GM12892 (cell line): Measurements from ENCODE around the gene GNA12.
"Not testable (repeated sequence)": the region's sequence is repeated elsewhere in the genome, so short reads cannot be mapped to it uniquely, and the experiment has no call there.

Source experiments
- DNase-seq: peaks from one replicate; pipeline ENCODE4 v3.0.0; 2011; ENCODE audit not compliant: insufficient read length
- FAIRE-seq: peaks from 2 replicates; lab custom pipeline; 2011; peaks lifted over from hg19 to GRCh38; lab: Jason Lieb, UNC
- POLR2A ChIP-seq: IDR thresholded peaks from 2 replicates; pipeline ENCODE4 v1.6.1; 2011; ENCODE audit warnings: low read depth, low read length, control low read depth
- POLR2AphosphoS5 ChIP-seq: IDR thresholded peaks from 2 replicates; pipeline ENCODE4 v1.6.1; 2011; ENCODE audit warnings: low read depth, low read length, control low read depth
- TAF1 ChIP-seq: IDR thresholded peaks from 2 replicates; pipeline ENCODE4 v1.6.1; 2011; ENCODE audit warnings: low read depth, mild to moderate bottlenecking, control low read depth, low read length, borderline replicate concordance

Gene GNA12

GRCh38 chr7:2863461-2864066 lies 19.5 kb upstream of the GNA12 start:
- FAIRE-seq (peak; percentile 95), DNase-seq (peak; percentile 68)
- TF ChIP-seq TAF1 (peak; percentile 86), POLR2AphosphoS5 (peak; percentile 94), POLR2A (peak; percentile 96)

- TF ChIP-seq POLR2AphosphoS5 (no peak), TAF1 (no peak), POLR2A (no peak)
- FAIRE-seq (no peak), DNase-seq (peak; percentile 12)
These were observed 18.8 kb upstream of the GNA12 start for GRCh38 chr7:2862831-2863361.

DNA sequence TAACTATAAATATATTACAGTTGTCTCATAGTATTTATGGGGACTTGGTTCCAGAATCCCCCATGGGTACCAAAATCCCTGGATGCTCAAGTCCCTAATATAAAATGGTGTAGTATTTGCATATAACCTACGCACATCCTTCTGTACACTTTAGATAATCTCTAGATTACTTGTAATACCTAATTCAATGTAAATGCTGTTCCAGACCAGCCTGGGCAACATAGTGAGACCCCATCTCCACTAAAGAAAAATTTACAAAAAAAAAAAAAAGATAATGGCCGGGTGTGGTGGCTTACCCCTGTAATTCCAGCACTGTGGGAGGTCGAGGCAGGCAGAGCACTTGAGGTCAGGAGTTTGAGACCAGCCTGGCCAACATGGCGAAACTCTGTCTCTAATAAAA lies 17.4 kb upstream of the GNA12 start:
- FAIRE-seq (no peak), DNase-seq (no peak)
- no peak for TF ChIP-seq TAF1
- TF ChIP-seq POLR2A = no peak
- no peak for TF ChIP-seq POLR2AphosphoS5

DNA sequence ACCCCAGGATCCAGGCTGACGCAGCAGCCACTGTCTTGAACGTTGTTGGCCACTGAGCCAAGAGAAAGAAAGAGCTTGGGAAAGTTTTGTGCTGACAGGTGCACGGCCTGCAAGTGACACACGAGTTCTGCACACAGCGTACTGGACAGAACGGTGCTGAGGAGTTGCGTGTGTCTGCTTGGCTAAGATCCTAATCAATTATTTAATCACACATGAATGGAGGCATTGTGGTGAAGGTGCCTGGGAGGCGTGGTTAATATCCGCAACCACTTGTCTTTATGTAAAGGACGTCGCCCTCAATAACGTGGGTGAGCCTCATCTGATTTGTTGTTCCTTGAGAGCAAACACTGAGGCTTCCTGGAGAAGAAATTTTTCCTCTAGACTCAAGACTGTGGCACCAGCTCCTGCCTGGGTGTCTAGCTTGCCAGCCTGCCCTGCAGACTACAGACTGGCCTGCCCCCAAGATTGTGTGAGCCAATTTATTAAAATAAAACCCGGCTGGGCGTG lies 16.6 kb upstream of the GNA12 start:
- DNase-seq (no peak), FAIRE-seq (no peak)
- TF ChIP-seq POLR2AphosphoS5 (no peak), TAF1 (no peak), POLR2A (no peak)

- FAIRE-seq = no peak
- no peak for DNase-seq
- TF ChIP-seq POLR2AphosphoS5 = no peak
- no peak for TF ChIP-seq TAF1
- no peak for TF ChIP-seq POLR2A
These were observed 15.8 kb upstream of the GNA12 start for GRCh38 chr7:2859952-2860351.

GRCh38 chr7:2858621-2859020 lies 14.5 kb upstream of the GNA12 start:
- DNase-seq (no peak), FAIRE-seq (no peak)
- TF ChIP-seq TAF1 (no peak), POLR2AphosphoS5 (no peak), POLR2A (no peak)

GRCh38 chr7:2856388-2857169 lies 12.5 kb upstream of the GNA12 start:
- no peak for DNase-seq
- peak; percentile 85 for FAIRE-seq
- TF ChIP-seq POLR2A (no peak), POLR2AphosphoS5 (no peak), TAF1 (no peak)

- no peak for FAIRE-seq
These were observed 11.3 kb upstream of the GNA12 start for GRCh38 chr7:2855386-2855785.

GRCh38 chr7:2853552-2853951 lies 9.4 kb upstream of the GNA12 start:
- FAIRE-seq, DNase-seq: not testable (repeated sequence)

More at GRCh38 chr7:2855386-2855785, 11.3 kb upstream of the GNA12 start:
- TF ChIP-seq POLR2A (no peak), TAF1 (no peak), POLR2AphosphoS5 (no peak)
- DNase-seq = no peak

DNA sequence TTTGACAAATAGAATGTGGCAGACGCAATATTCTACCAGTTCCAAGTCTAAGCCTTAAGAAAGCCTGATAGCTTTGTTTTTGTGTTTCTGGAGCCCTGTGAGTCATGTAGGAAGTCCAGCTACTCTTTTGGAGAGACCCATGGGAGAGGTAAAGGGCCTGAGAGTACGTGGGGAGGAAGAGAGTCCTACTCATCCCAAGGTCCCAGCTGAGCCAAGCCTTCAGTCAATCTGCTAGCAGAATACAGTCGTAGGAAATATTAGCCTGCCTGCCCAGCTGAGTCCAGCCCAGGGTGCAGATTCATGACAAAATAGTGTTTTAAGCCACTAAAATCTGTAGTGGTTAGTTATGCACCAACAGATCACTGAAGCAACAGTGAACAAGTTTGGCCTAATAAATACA lies 9.0 kb upstream of the GNA12 start:
- DNase-seq = no peak
- no peak for TF ChIP-seq POLR2AphosphoS5
- no peak for TF ChIP-seq TAF1
- no peak for TF ChIP-seq POLR2A
- FAIRE-seq = no peak

DNA sequence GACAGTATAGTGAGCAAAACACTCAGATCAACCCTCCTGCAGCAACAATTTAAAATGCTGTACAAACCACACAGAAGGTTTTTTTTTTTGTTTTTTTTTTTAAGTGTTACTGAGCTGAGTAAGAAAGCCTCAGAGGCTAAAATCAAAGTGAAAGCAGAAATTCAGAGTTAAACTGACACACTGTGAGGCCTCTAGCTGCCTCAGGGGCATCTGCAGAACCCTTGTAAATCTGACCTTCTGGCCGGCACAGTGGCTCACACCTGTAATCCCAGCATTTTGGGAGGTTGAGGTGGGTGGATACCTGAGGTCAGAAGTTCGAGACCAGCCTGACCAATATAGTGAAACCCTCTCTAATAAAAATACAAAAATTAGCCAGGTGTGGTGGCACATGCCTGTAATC lies 7.4 kb upstream of the GNA12 start:
- FAIRE-seq (no peak), DNase-seq (no peak)
- TF ChIP-seq POLR2AphosphoS5 = no peak
- TF ChIP-seq TAF1 = no peak
- TF ChIP-seq POLR2A = no peak
